Measurements from ENCODE around the gene STARD9. TPM values are rescaled to one million over a fixed set of nuclear protein-coding genes. Genes with fewer than 3 reads are reported as not detected.
A peak's percentile ranks its signal among the peaks of the same experiment; 100 is the strongest.

The STARD9 gene
- total and polyA plus RNA-seq, 2 of the 13 experiments (the other 11 are each of a cell fraction or from before 2014, with no cell fraction given): 5.3 to 7.5 TPM

DNA sequence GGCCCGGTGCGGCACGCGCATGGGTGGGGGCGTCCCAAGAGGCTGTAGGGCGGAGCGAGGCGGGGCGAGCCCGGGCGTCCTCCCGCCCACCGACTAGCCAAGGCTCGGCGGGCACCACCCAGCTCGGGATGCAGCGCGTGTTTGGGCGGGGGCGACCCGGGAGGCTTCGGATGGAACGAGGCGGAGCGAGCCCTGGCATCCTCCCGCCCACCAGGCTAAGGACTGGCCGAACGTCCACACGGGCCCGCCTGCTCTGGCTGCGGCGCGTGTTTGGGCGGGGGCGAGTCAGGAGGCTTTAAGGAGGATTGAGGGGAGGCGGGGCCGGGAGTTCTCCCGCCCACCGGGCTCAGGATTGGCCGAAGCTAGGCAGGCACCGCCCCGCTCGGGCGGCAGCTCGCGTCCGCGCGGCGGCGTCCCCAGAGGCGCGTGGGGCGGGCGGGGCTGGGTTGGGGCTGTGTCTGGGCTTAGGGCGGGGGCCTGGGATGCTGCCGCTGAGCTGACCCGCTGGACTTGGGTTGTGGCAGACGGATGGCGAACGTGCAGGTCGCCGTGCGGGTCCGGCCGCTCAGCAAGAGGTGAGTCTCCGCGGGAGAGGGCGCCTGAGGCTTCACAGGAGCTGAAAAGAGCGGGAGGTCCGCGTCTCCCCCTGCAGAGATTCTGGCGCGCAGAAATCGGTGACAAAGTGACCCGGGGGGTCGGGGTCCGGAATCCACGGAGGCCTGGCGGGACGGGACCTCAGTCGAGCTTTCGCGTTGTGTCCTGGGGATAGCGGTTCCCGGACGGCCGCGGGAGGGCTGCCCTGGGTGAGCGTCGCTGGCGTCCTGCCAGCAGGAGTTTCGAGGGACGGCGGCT, at the start of gene STARD9 (continued):
- TF ChIP-seq, protein P1, sequence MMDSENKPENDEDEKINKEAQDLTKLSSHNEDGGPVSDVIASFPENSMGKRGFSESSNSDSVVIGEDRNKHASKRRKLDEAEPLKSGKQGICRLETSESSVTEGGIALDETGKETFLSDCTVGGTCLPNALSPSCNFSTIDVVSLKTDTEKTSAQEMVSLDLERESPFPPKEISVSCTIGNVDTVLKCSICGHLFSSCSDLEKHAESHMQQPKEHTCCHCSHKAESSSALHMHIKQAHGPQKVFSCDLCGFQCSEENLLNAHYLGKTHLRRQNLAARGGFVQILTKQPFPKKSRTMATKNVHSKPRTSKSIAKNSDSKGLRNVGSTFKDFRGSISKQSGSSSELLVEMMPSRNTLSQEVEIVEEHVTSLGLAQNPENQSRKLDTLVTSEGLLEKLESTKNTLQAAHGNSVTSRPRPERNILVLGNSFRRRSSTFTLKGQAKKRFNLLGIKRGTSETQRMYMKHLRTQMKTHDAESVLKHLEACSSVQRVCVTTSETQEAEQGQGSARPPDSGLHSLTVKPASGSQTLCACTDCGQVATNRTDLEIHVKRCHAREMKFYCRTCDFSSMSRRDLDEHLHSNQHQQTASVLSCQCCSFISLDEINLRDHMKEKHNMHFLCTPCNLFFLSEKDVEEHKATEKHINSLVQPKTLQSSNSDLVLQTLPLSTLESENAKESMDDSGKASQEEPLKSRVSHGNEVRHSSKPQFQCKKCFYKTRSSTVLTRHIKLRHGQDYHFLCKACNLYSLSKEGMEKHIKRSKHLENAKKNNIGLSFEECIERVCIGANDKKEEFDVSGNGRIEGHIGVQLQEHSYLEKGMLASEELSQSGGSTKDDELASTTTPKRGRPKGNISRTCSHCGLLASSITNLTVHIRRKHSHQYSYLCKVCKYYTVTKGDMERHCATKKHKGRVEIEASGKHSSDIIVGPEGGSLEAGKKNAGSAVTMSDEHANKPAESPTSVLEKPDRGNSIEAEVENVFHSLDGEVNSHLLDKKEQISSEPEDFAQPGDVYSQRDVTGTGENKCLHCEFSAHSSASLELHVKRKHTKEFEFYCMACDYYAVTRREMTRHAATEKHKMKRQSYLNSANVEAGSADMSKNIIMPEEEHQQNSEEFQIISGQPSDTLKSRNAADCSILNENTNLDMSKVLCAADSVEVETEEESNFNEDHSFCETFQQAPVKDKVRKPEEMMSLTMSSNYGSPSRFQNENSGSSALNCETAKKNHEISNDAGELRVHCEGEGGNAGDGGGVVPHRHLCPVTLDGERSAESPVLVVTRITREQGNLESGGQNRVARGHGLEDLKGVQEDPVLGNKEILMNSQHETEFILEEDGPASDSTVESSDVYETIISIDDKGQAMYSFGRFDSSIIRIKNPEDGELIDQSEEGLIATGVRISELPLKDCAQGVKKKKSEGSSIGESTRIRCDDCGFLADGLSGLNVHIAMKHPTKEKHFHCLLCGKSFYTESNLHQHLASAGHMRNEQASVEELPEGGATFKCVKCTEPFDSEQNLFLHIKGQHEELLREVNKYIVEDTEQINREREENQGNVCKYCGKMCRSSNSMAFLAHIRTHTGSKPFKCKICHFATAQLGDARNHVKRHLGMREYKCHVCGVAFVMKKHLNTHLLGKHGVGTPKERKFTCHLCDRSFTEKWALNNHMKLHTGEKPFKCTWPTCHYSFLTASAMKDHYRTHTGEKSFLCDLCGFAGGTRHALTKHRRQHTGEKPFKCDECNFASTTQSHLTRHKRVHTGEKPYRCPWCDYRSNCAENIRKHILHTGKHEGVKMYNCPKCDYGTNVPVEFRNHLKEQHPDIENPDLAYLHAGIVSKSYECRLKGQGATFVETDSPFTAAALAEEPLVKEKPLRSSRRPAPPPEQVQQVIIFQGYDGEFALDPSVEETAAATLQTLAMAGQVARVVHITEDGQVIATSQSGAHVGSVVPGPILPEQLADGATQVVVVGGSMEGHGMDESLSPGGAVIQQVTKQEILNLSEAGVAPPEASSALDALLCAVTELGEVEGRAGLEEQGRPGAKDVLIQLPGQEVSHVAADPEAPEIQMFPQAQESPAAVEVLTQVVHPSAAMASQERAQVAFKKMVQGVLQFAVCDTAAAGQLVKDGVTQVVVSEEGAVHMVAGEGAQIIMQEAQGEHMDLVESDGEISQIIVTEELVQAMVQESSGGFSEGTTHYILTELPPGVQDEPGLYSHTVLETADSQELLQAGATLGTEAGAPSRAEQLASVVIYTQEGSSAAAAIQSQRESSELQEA (CRISPR knock-in tag; IDR thresholded peaks at IDR 0.05; ENCODE audit: not compliant biosample characterization): peak; percentile 17
- TF ChIP-seq ZNF446 (CRISPR knock-in tag; IDR thresholded peaks at IDR 0.05) (peak; percentile 48; the same call in 1 of the 2 replicates), CBFB (CRISPR knock-in tag; IDR thresholded peaks at IDR 0.05) (no peak), RCOR2 (CRISPR knock-in tag; IDR thresholded peaks at IDR 0.05) (no peak; the same call in 1 of the 2 replicates), FOXK2 (IDR thresholded peaks at IDR 0.05) (0 out of 2 replicates have a peak, but pooled peaks have one; percentile 36), ZNF24 (IDR thresholded peaks at IDR 0.05) (no peak), CHCHD3 (CRISPR knock-in tag; IDR thresholded peaks at IDR 0.05) (no peak), ZNF546 (CRISPR knock-in tag; conservative IDR thresholded peaks at IDR 0.05) (peak; percentile 94), ZNF746 (CRISPR knock-in tag; IDR thresholded peaks at IDR 0.05) (0 out of 2 replicates have a peak, but pooled peaks have one; percentile 15), HDAC1 (CRISPR knock-in tag; IDR thresholded peaks at IDR 0.05) (peak; percentile 5; the same call in 1 of the 2 replicates)
- TF ChIP-seq, protein P2, sequence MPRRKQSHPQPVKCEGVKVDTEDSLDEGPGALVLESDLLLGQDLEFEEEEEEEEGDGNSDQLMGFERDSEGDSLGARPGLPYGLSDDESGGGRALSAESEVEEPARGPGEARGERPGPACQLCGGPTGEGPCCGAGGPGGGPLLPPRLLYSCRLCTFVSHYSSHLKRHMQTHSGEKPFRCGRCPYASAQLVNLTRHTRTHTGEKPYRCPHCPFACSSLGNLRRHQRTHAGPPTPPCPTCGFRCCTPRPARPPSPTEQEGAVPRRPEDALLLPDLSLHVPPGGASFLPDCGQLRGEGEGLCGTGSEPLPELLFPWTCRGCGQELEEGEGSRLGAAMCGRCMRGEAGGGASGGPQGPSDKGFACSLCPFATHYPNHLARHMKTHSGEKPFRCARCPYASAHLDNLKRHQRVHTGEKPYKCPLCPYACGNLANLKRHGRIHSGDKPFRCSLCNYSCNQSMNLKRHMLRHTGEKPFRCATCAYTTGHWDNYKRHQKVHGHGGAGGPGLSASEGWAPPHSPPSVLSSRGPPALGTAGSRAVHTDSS (CRISPR knock-in tag; conservative IDR thresholded peaks at IDR 0.05): no peak
- TF ChIP-seq, protein P3, sequence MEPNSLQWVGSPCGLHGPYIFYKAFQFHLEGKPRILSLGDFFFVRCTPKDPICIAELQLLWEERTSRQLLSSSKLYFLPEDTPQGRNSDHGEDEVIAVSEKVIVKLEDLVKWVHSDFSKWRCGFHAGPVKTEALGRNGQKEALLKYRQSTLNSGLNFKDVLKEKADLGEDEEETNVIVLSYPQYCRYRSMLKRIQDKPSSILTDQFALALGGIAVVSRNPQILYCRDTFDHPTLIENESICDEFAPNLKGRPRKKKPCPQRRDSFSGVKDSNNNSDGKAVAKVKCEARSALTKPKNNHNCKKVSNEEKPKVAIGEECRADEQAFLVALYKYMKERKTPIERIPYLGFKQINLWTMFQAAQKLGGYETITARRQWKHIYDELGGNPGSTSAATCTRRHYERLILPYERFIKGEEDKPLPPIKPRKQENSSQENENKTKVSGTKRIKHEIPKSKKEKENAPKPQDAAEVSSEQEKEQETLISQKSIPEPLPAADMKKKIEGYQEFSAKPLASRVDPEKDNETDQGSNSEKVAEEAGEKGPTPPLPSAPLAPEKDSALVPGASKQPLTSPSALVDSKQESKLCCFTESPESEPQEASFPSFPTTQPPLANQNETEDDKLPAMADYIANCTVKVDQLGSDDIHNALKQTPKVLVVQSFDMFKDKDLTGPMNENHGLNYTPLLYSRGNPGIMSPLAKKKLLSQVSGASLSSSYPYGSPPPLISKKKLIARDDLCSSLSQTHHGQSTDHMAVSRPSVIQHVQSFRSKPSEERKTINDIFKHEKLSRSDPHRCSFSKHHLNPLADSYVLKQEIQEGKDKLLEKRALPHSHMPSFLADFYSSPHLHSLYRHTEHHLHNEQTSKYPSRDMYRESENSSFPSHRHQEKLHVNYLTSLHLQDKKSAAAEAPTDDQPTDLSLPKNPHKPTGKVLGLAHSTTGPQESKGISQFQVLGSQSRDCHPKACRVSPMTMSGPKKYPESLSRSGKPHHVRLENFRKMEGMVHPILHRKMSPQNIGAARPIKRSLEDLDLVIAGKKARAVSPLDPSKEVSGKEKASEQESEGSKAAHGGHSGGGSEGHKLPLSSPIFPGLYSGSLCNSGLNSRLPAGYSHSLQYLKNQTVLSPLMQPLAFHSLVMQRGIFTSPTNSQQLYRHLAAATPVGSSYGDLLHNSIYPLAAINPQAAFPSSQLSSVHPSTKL (CRISPR knock-in tag; IDR thresholded peaks at IDR 0.05): peak; percentile 61
- TF ChIP-seq, protein P4, sequence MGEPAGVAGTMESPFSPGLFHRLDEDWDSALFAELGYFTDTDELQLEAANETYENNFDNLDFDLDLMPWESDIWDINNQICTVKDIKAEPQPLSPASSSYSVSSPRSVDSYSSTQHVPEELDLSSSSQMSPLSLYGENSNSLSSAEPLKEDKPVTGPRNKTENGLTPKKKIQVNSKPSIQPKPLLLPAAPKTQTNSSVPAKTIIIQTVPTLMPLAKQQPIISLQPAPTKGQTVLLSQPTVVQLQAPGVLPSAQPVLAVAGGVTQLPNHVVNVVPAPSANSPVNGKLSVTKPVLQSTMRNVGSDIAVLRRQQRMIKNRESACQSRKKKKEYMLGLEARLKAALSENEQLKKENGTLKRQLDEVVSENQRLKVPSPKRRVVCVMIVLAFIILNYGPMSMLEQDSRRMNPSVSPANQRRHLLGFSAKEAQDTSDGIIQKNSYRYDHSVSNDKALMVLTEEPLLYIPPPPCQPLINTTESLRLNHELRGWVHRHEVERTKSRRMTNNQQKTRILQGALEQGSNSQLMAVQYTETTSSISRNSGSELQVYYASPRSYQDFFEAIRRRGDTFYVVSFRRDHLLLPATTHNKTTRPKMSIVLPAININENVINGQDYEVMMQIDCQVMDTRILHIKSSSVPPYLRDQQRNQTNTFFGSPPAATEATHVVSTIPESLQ (CRISPR knock-in tag; conservative IDR thresholded peaks at IDR 0.05): no peak; the same call in 1 of the 2 replicates
